ENCODE results near the gene RNF181. TPM values are rescaled to one million over a fixed set of nuclear protein-coding genes. Genes with fewer than 3 reads are reported as not detected.

The RNF181 gene
- total and polyA plus RNA-seq, 4 donors, result 90.2 to 296 (median 185) TPM

- no peak for DNase-seq
- ATAC-seq (ENCODE audit: insufficient read depth, low FRiP score), result peak; percentile 9
- WGBS, 2 donors, result 4 to 10% methylated on average over 14 of the region's 14 CpGs
Measured at GRCh38 chr2:85560812-85561279, 34.7 kb upstream of the RNF181 start.

GRCh38 chr2:85561280-85562212 lies 34.0 kb upstream of the RNF181 start, which contains the start of gene GGCX:
GGCX (minus strand) TSS chr2:85561493; CDS start chr2:85561428, 65 bp downstream.
- Histone ChIP-seq H3K9me3 (ENCODE audit: control insufficient read depth in 4 of 4, insufficient read depth in 3 of 4, low read length in 3 of 4) (no peaks in the 10 kb centered on the region), H3K27me3 (ENCODE audit: control insufficient read depth in 3 of 3, insufficient read depth in 3 of 3, low read length in 2 of 3) (no peaks in the 10 kb centered on the region), H3K4me1 (ENCODE audit: control insufficient read depth in 5 of 5, insufficient read depth in 5 of 5, low read length in 5 of 5) (peaks cover 0 to 18% (median 6%) of the 10 kb centered on the region in 5 donors), H3K36me3 (ENCODE audit: control insufficient read depth in 4 of 4, insufficient read depth in 4 of 4, low read length in 4 of 4) (peaks cover 0 to 11% (median 5%) of the 10 kb centered on the region in 4 donors), H3K9ac (ENCODE audit: insufficient read depth in 1 of 2, low read length in 2 of 2) (peak within 1 kb of the TSS; percentile 73 to 93), H3K27ac (ENCODE audit: low read depth in 1 of 2, low read length in 1 of 2) (peak within 1 kb of the TSS; percentile 76 to 91), H3K4me3 (peak within 1 kb of the TSS; percentile 57)
- DNase-seq (peak; percentile 97 to 98 (median 97)), ATAC-seq (ENCODE audit: insufficient read depth, low FRiP score) (peak; percentile 96)
- TF ChIP-seq CTCF (IDR thresholded peaks at IDR 0.05; ENCODE audit: control extremely low read depth, extremely low read depth), result peak; percentile 25
- WGBS, 2 donors, result 4% methylated on average over 63 to 64 of the region's 64 CpGs

More at GRCh38 chr2:85560812-85561279, 34.7 kb upstream of the RNF181 start:
- Histone ChIP-seq H3K9me3 (ENCODE audit: control insufficient read depth in 4 of 4, insufficient read depth in 3 of 4, low read length in 3 of 4) (no peaks in the 10 kb centered on the region), H3K9ac (ENCODE audit: insufficient read depth in 1 of 2, low read length in 2 of 2) (peak overlapping the region; percentile 73 to 85), H3K4me3 (peak overlapping the region; percentile 57), H3K4me1 (ENCODE audit: control insufficient read depth in 5 of 5, insufficient read depth in 5 of 5, low read length in 5 of 5) (peaks cover 0 to 18% (median 6%) of the 10 kb centered on the region in 5 donors), H3K27me3 (ENCODE audit: control insufficient read depth in 3 of 3, insufficient read depth in 3 of 3, low read length in 2 of 3) (no peaks in the 10 kb centered on the region), H3K27ac (ENCODE audit: low read depth in 1 of 2, low read length in 1 of 2) (peak overlapping the region; percentile 66 to 91), H3K36me3 (ENCODE audit: control insufficient read depth in 4 of 4, insufficient read depth in 4 of 4, low read length in 4 of 4) (peaks cover 0 to 17% (median 8%) of the 10 kb centered on the region in 4 donors)
- no peak for TF ChIP-seq CTCF (IDR thresholded peaks at IDR 0.05; ENCODE audit: control extremely low read depth, extremely low read depth)

- Histone ChIP-seq H3K27me3 (ENCODE audit: control insufficient read depth in 3 of 3, insufficient read depth in 3 of 3, low read length in 2 of 3) (no peaks in the 10 kb centered on the region), H3K4me1 (ENCODE audit: control insufficient read depth in 5 of 5, insufficient read depth in 5 of 5, low read length in 5 of 5) (peaks cover 0 to 18% (median 6%) of the 10 kb centered on the region in 5 donors), H3K27ac (ENCODE audit: low read depth in 1 of 2, low read length in 1 of 2) (no peak overlapping the region), H3K4me3 (no peak overlapping the region), H3K36me3 (ENCODE audit: control insufficient read depth in 4 of 4, insufficient read depth in 4 of 4, low read length in 4 of 4) (no peaks in the 10 kb centered on the region), H3K9ac (ENCODE audit: insufficient read depth in 1 of 2, low read length in 2 of 2) (no peak overlapping the region), H3K9me3 (ENCODE audit: control insufficient read depth in 4 of 4, insufficient read depth in 3 of 4, low read length in 3 of 4) (no peaks in the 10 kb centered on the region)
- TF ChIP-seq CTCF (IDR thresholded peaks at IDR 0.05; ENCODE audit: control extremely low read depth, extremely low read depth), result no peak
- 85 to 90% methylated on average over 5 of the region's 5 CpGs for WGBS, 2 donors
- no peak for DNase-seq
- no peak for ATAC-seq (ENCODE audit: insufficient read depth, low FRiP score)
Measured at GRCh38 chr2:85564144-85564563, 31.4 kb upstream of the RNF181 start.
